ENCODE measurements around the gene SNRPF. TPM values are rescaled to one million over a fixed set of nuclear protein-coding genes. Genes with fewer than 3 reads are reported as not detected.
A peak's percentile ranks its signal among the peaks of the same experiment; 100 is the strongest.

The SNRPF gene
- total RNA-seq, 1 experiment from 2014 or later = 55.4 TPM

- H3K27me3 Mint-ChIP-seq (ENCODE audit: unreplicated experiment) = peaks cover 24% of the 10 kb centered on the region
- DNase-seq = no peak
- CTCF ChIA-PET = no interaction called here
- no TSS peak for BruUV-seq (replicated peaks)
- H3K4me3 Mint-ChIP-seq (ENCODE audit: low read depth, unreplicated experiment) = no peak overlapping the region
- intact Hi-C loops (cut with micrococcal nuclease; ENCODE audit: unreplicated experiment) = no loop called here
- H3K4me1 Mint-ChIP-seq (ENCODE audit: low read depth, unreplicated experiment) = no peaks in the 10 kb centered on the region
- H3K9me3 Mint-ChIP-seq (ENCODE audit: low read depth, unreplicated experiment) = peaks cover 3% of the 10 kb centered on the region
- TF ChIP-seq CTCF (IDR thresholded peaks at IDR 0.05; ENCODE audit: unreplicated experiment) = no peak
- no peak overlapping the region for H3K27ac Mint-ChIP-seq (ENCODE audit: unreplicated experiment)
- H3K36me3 Mint-ChIP-seq (ENCODE audit: insufficient read depth, unreplicated experiment) = peaks cover 18% of the 10 kb centered on the region
Measured at GRCh38 chr12:95857156-95857555, 1.6 kb upstream of the SNRPF start.

DNA sequence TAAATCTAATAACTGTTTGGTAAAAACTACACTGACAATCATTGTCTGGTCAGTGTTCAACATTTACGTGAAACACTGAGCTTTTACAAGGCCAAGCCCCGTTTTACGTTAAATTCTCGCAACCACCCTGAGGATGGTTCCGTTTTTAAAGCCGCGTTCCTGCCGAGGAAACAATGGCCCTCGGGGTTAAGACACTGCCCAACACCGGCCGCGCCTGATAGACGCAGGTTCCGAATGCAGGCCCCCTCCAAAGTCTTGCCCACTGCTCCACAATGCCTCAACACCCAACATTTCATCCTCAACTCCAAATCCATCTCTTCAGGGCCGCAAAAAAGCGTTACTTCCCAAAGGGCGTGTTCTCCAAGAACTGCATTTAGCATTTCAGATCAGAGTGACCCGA is 953 bp upstream of the SNRPF start:
- no TSS peak for BruUV-seq (replicated peaks)
- Mint-ChIP-seq H3K4me1 (ENCODE audit: low read depth, unreplicated experiment) (no peaks in the 10 kb centered on the region), H3K9me3 (ENCODE audit: low read depth, unreplicated experiment) (peaks cover 3% of the 10 kb centered on the region), H3K27me3 (ENCODE audit: unreplicated experiment) (peaks cover 17% of the 10 kb centered on the region), H3K4me3 (ENCODE audit: low read depth, unreplicated experiment) (no peak overlapping the region), H3K27ac (ENCODE audit: unreplicated experiment) (no peak overlapping the region), H3K36me3 (ENCODE audit: insufficient read depth, unreplicated experiment) (peaks cover 23% of the 10 kb centered on the region)
- intact Hi-C loops (cut with micrococcal nuclease; ENCODE audit: unreplicated experiment) = no loop called here
- CTCF ChIA-PET = no interaction called here
- no peak for TF ChIP-seq CTCF (IDR thresholded peaks at IDR 0.05; ENCODE audit: unreplicated experiment)
- DNase-seq = no peak

DNA sequence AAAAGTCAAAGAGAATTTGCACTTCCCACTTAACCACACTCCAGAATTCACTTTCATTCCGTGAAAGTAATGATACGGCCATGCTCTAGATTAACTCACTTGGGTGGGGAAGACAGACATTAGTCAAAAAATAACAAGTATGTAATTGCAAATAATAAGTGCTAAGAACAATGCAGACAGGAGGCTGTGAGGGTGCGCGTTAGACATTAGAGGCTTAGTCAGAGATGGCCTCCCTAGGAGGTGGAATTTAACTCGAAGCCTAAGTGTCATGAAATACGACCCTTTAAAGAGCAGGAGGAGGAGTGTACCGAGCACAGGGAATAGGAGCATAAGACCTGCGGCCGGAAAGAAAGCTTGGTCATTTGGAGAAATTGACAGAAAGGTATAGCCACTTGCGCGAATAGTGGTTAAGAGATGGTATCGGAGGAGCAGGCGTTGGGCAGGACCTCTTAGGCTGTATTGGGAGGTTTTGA is 628 bp downstream of the SNRPF start:
- Mint-ChIP-seq H3K9me3 (ENCODE audit: low read depth, unreplicated experiment) (peaks cover 4% of the 10 kb centered on the region), H3K4me3 (ENCODE audit: low read depth, unreplicated experiment) (no peak overlapping the region), H3K36me3 (ENCODE audit: insufficient read depth, unreplicated experiment) (peaks cover 31% of the 10 kb centered on the region), H3K27me3 (ENCODE audit: unreplicated experiment) (peaks cover 8% of the 10 kb centered on the region), H3K27ac (ENCODE audit: unreplicated experiment) (no peak overlapping the region), H3K4me1 (ENCODE audit: low read depth, unreplicated experiment) (peaks cover 12% of the 10 kb centered on the region)
- intact Hi-C loops (cut with micrococcal nuclease; ENCODE audit: unreplicated experiment) = no loop called here
- DNase-seq = no peak
- TF ChIP-seq CTCF (IDR thresholded peaks at IDR 0.05; ENCODE audit: unreplicated experiment) = no peak
- BruUV-seq (replicated peaks) = no TSS peak
- CTCF ChIA-PET = no interaction called here

GRCh38 chr12:95859947-95860850 is 1.4 kb downstream of the SNRPF start:
- Mint-ChIP-seq H3K4me1 (ENCODE audit: low read depth, unreplicated experiment) (peaks cover 12% of the 10 kb centered on the region), H3K27me3 (ENCODE audit: unreplicated experiment) (no peaks in the 10 kb centered on the region), H3K27ac (ENCODE audit: unreplicated experiment) (peak overlapping the region; percentile 44), H3K4me3 (ENCODE audit: low read depth, unreplicated experiment) (no peak overlapping the region), H3K36me3 (ENCODE audit: insufficient read depth, unreplicated experiment) (peaks cover 31% of the 10 kb centered on the region), H3K9me3 (ENCODE audit: low read depth, unreplicated experiment) (peaks cover 4% of the 10 kb centered on the region)
- intact Hi-C loops (cut with micrococcal nuclease; ENCODE audit: unreplicated experiment) = no loop called here
- TSS peak; percentile 20 for BruUV-seq (replicated peaks)
- no peak for DNase-seq
- CTCF ChIA-PET = no interaction called here
- no peak for TF ChIP-seq CTCF (IDR thresholded peaks at IDR 0.05; ENCODE audit: unreplicated experiment)

All from Calu3 (cell line).